K562 (cell line): ENCODE measurements around the gene CSH1. TPM values are rescaled to one million over a fixed set of nuclear protein-coding genes. Genes with fewer than 3 reads are reported as not detected.
"Not testable (repeated sequence)": the region's sequence is repeated elsewhere in the genome, so short reads cannot be mapped to it uniquely, and the experiment has no call there.

Experiments used
- ATAC-seq: fragments of 200-7000 bp; cut with Tn5 transposase; 3 replicates; pipeline ENCODE4 v1.9.1; 2020; ENCODE audit warnings: moderate library complexity
- BruUV-seq: library from RNA; stranded (reverse); fragments of 400-500 nt; replicated peaks from 2 replicates; lab custom pipeline; 2021; lab: Mats Ljungman, UMichigan
- CTCF ChIA-PET: fragments of 300-600 bp; formaldehyde crosslinking; extraction: SDS; loops from one replicate; lab custom pipeline; 2021; ENCODE audit warnings: low intra/inter-chr PET ratio; lab: Yijun Ruan, JAX
- POLR2A ChIA-PET: fragments of 300-600, 350-650 bp; sonication (Branson Sonifier 250); formaldehyde crosslinking; extraction: SDS; loops from one replicate; lab custom pipeline; 2021; ENCODE audit warnings: antibody characterized with exemption, inconsistent platforms; lab: Yijun Ruan, JAX
- DNase-seq, 4 experiments: peaks; one replicate each; pipeline versions ENCODE4 v3.0.0 to v3.0.0-alpha.2; 2011 to 2018; ENCODE audit warnings: low spot score in 3 of 4, mixed read lengths in 3 of 4; ENCODE audit errors: extremely low read depth in 1 of 4
- FAIRE-seq: peaks from 2 replicates; lab custom pipeline; 2011; peaks lifted over from hg19 to GRCh38; lab: Jason Lieb, UNC
- H2AFZ ChIP-seq: 2 replicates; pipeline ENCODE4 v1.6.0; 2011; ENCODE audit warnings: low read depth, low read length, control low read depth, inconsistent platforms
- H3K27ac ChIP-seq: fragments of 200-600 bp; 3 replicates; pipeline ENCODE4 v1.8.0; 2011; ENCODE audit warnings: low read depth, mild to moderate bottlenecking, control low read depth, inconsistent platforms, low read length, moderate library complexity, mixed read lengths; ENCODE audit errors: extremely low read depth
- H3K27me3 ChIP-seq, 2 experiments: fragments of 300-600 bp in 1 of 2; 2 replicates in 1 of 2; 3 replicates in 1 of 2; pipeline versions ENCODE4 v1.6.0 to v1.8.0; 2011; ENCODE audit warnings: inconsistent platforms in 2 of 2, low read length in 2 of 2, mild to moderate bottlenecking in 1 of 2, mixed read lengths in 1 of 2, moderate library complexity in 1 of 2; ENCODE audit not compliant: control insufficient read depth in 2 of 2, insufficient read depth in 2 of 2
- H3K36me3 ChIP-seq: fragments of 300-600 bp; 3 replicates; pipeline ENCODE4 v1.8.0; 2011; ENCODE audit warnings: mild to moderate bottlenecking, low read length, inconsistent platforms; ENCODE audit not compliant: control insufficient read depth, insufficient read depth
- H3K4me1 ChIP-seq, 2 experiments: fragments of 200-600 bp in 1 of 2; replicated peaks in 1 of 2; 2 replicates in 1 of 2; 3 replicates in 1 of 2; pipeline versions ENCODE4 v1.5.1 to v1.8.0; 2011; ENCODE audit warnings: inconsistent platforms in 2 of 2, low read length in 2 of 2, mild to moderate bottlenecking in 1 of 2, mixed read lengths in 1 of 2, moderate library complexity in 1 of 2; ENCODE audit not compliant: control insufficient read depth in 2 of 2, insufficient read depth in 2 of 2
- H3K4me2 ChIP-seq: 2 replicates; pipeline ENCODE4 v1.6.1; 2011; ENCODE audit warnings: low read length, control low read depth, inconsistent platforms, mixed read lengths; ENCODE audit not compliant: insufficient read depth
- H3K4me3 ChIP-seq: fragments of 200-600 bp; sonication (generic), shearing (Covaris generic); 2 replicates; pipeline ENCODE4 v1.5.1; 2016; ENCODE audit warnings: control low read depth, inconsistent platforms
- H3K79me2 ChIP-seq: fragments of 200-600 bp; 3 replicates; pipeline ENCODE4 v1.8.0; 2011; ENCODE audit warnings: low read length, inconsistent platforms; ENCODE audit not compliant: control insufficient read depth, insufficient read depth
- H3K9ac ChIP-seq, 2 experiments: 2 replicates each; pipeline versions ENCODE4 v1.6.0 to v1.6.1; 2011; ENCODE audit warnings: low read depth in 2 of 2, low read length in 2 of 2, control low read depth in 1 of 2, inconsistent platforms in 1 of 2, mild to moderate bottlenecking in 1 of 2, mixed read lengths in 1 of 2; ENCODE audit not compliant: insufficient read depth in 1 of 2
- H3K9me1 ChIP-seq: one replicate; pipeline ENCODE4 v1.6.0; 2011; ENCODE audit warnings: inconsistent platforms, mild to moderate bottlenecking, low read length, moderate library complexity; ENCODE audit not compliant: control insufficient read depth, insufficient read depth
- H3K9me3 ChIP-seq: replicated peaks from 2 replicates; pipeline ENCODE4 v1.5.1; 2011; ENCODE audit warnings: low read depth, low read length, inconsistent platforms; ENCODE audit not compliant: control insufficient read depth, insufficient read depth
- H4K20me1 ChIP-seq: replicated peaks from 2 replicates; pipeline ENCODE4 v1.6.1; 2011; ENCODE audit warnings: low read length, inconsistent platforms, mixed read lengths; ENCODE audit not compliant: control insufficient read depth, insufficient read depth
- CTCF ChIP-seq, 3 experiments: IDR thresholded peaks in 2 of 3; conservative IDR thresholded peaks in 1 of 3; 2 replicates each; pipeline ENCODE4 v1.5.1; 2011 to 2012; ENCODE audit warnings: low read length in 3 of 3, mild to moderate bottlenecking in 3 of 3, control low read depth in 2 of 3, improper control_type of control experiment in 1 of 3, inconsistent platforms in 1 of 3, low read depth in 1 of 3, mixed read lengths in 1 of 3, moderate library complexity in 1 of 3; ENCODE audit not compliant: insufficient read depth in 2 of 3
- TEAD1 ChIP-seq, 2 experiments: fragments of 450-650 bp in 1 of 2; sonication (generic) in 1 of 2; formaldehyde crosslinking; IDR thresholded peaks; 2 replicates each; pipeline versions ENCODE4 v1.4.0 to v1.8.0; 2020 to 2022; ENCODE audit warnings: mild to moderate bottlenecking in 2 of 2, missing genetic modification reagents in 1 of 2
- TGIF2 ChIP-seq: sonication (generic); formaldehyde crosslinking; IDR thresholded peaks from 2 replicates; pipeline ENCODE4 v1.8.1; 2022; ENCODE audit warnings: mild to moderate bottlenecking, missing genetic modification reagents, moderate library complexity
- WGBS: fragments of 100-300 bp; shearing (Covaris generic); methylation state at CpG from one replicate; pipeline ENCODE4 v1.1.6; 2016; ENCODE audit warnings: low coverage, mixed read lengths; ENCODE audit not compliant: insufficient coverage; ENCODE audit errors: missing lambda C conversion rate; 5-methylcytosine and 5-hydroxymethylcytosine counted together
- in situ Hi-C: fragments of 300-500 bp; cut with MboI; formaldehyde crosslinking; loops from 4 replicates; pipeline ENCODE4 v1.15.0; 2018; ENCODE audit warnings: inconsistent platforms, mixed read lengths
- intact Hi-C: fragments of 100-400 bp; cut with micrococcal nuclease; formaldehyde crosslinking; loops from 2 replicates; pipeline ENCODE4 v1.14.2; 2022
- polyA plus RNA-seq, 8 experiments: library from polyadenylated mRNA; depleted of rRNA in 4 of 8; stranded (reverse) in 5 of 8; unstranded in 3 of 8; fragments of >200 nt; fragmentation: Nextera tagmentation in 2 of 8; fragmentation: Illumina TruSeq in 1 of 8; extraction: Ambion mirVana in 2 of 8; extraction: Trizol in 1 of 8; gene quantifications; 2 replicates each; pipeline versions ENCODE4 v1.2.1 to v1.2.3, GENCODE V29; 2011 to 2014; ENCODE audit warnings: inconsistent platforms in 1 of 8, missing spikeins in 1 of 8
- total RNA-seq, 7 experiments: library from RNA; depleted of rRNA in 6 of 7; stranded (reverse); fragments of >200 nt in 6 of 7; fragmentation: Illumina TruSeq in 2 of 7; extraction: Trizol in 2 of 7; gene quantifications; 2 replicates each; pipeline versions ENCODE4 v1.2.1 to v1.2.3, GENCODE V29; 2011 to 2021; ENCODE audit warnings: low replicate concordance in 1 of 7
- TF ChIP-seq, protein P1 (sequence below), 2 experiments: fragments of 150-350 bp in 1 of 2; IDR thresholded peaks; 2 replicates each; pipeline ENCODE4 v1.6.1; 2012 to 2016; ENCODE audit warnings: low read depth in 2 of 2, low read length in 2 of 2, mild to moderate bottlenecking in 1 of 2, moderate library complexity in 1 of 2

Gene CSH1
- total and polyA plus RNA-seq, 9 of the 15 experiments (the other 6 are each of a cell fraction or from before 2014, with no cell fraction given), result not detected

- 62% methylated on average over 5 of the region's 7 CpGs for WGBS
- H4K20me1 ChIP-seq, H3K27me3 ChIP-seq, H3K4me3 ChIP-seq, BruUV-seq, in situ Hi-C loops, H3K79me2 ChIP-seq, FAIRE-seq, H3K4me1 ChIP-seq, intact Hi-C loops, H3K9ac ChIP-seq, CTCF ChIA-PET, H3K4me2 ChIP-seq, H3K9me1 ChIP-seq, H3K9me3 ChIP-seq, DNase-seq, H2AFZ ChIP-seq, H3K27ac ChIP-seq: not testable (repeated sequence)
- peak in 2 of 3 experiments; percentile 29 to 39; a peak in 4 of 6 replicates for TF ChIP-seq CTCF (IDR thresholded peaks at IDR 0.05 in 2 of 3, conservative IDR thresholded peaks at IDR 0.05 in 1 of 3; ENCODE audit: insufficient read depth in 2 of 3, low read depth in 1 of 3, low read length in 3 of 3)
- H3K36me3 ChIP-seq, result peaks cover 15% of the 10 kb centered on the region; the same call in 2 of the 3 replicates
- ATAC-seq, result peak; percentile 80
- POLR2A ChIA-PET, result interaction anchor here (0.9 kb wide), 1 partner anchor 16 kb away, joined by 4 read pairs; no protein-coding TSS in a partner anchor
Observed at GRCh38 chr17:63866625-63867024, 29.7 kb downstream of the CSH1 start.

DNA sequence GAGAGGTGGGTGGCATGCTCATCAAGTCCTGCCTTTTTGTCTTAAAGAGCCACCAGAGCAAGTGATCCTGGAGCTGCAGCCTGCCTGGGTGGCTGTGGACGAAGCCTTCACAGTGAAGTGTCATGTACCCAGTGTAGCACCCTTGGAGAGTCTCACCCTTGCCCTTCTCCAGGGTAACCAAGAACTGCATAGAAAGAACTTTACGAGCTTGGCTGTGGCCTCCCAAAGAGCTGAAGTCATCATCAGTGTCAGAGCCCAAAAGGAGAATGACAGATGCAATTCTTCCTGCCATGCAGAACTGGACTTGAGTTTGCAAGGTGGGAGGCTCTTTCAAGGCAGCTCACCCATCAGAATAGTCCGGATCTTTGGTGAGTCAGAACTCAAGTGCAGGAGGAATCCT lies 37.1 kb downstream of the CSH1 start:
- TF ChIP-seq TEAD1 (CRISPR knock-in tag; IDR thresholded peaks at IDR 0.05), result no peak
- TF ChIP-seq, protein P1, sequence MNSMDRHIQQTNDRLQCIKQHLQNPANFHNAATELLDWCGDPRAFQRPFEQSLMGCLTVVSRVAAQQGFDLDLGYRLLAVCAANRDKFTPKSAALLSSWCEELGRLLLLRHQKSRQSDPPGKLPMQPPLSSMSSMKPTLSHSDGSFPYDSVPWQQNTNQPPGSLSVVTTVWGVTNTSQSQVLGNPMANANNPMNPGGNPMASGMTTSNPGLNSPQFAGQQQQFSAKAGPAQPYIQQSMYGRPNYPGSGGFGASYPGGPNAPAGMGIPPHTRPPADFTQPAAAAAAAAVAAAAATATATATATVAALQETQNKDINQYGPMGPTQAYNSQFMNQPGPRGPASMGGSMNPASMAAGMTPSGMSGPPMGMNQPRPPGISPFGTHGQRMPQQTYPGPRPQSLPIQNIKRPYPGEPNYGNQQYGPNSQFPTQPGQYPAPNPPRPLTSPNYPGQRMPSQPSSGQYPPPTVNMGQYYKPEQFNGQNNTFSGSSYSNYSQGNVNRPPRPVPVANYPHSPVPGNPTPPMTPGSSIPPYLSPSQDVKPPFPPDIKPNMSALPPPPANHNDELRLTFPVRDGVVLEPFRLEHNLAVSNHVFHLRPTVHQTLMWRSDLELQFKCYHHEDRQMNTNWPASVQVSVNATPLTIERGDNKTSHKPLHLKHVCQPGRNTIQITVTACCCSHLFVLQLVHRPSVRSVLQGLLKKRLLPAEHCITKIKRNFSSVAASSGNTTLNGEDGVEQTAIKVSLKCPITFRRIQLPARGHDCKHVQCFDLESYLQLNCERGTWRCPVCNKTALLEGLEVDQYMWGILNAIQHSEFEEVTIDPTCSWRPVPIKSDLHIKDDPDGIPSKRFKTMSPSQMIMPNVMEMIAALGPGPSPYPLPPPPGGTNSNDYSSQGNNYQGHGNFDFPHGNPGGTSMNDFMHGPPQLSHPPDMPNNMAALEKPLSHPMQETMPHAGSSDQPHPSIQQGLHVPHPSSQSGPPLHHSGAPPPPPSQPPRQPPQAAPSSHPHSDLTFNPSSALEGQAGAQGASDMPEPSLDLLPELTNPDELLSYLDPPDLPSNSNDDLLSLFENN (IDR thresholded peaks at IDR 0.05; ENCODE audit: low read depth in 2 of 2, low read length in 2 of 2), result no peak
- no peak for TF ChIP-seq TGIF2 (CRISPR knock-in tag)
- no peaks in the 10 kb centered on the region; a peak in 1 of 5 replicates for H3K4me1 ChIP-seq
- in situ Hi-C loops (no loop called here), intact Hi-C loops (no loop called here)
- no TSS peak for BruUV-seq
- 55% methylated on average over 3 of the region's 3 CpGs for WGBS
- no peaks in the 10 kb centered on the region for H3K9me3 ChIP-seq
- no peak overlapping the region for H3K4me3 ChIP-seq
- H3K36me3 ChIP-seq, result peaks cover 49% of the 10 kb centered on the region
- ChIA-PET POLR2A (interaction anchor here (0.6 to 1.2 kb wide), 4 partner anchors 8 to 642 kb away, joined by 3 to 4 read pairs (median 3); no protein-coding TSS in a partner anchor), CTCF (no interaction called here)
- no peak overlapping the region for H3K4me2 ChIP-seq
- no peak for FAIRE-seq
- no peaks in the 10 kb centered on the region for H3K9me1 ChIP-seq
- DNase-seq, result no peak
- H3K27me3 ChIP-seq, result no peaks in the 10 kb centered on the region
- H3K9ac ChIP-seq, result peak overlapping the region in 1 of 2 experiments; percentile 42; a peak in 1 of 4 replicates
- H3K27ac ChIP-seq, result no peak overlapping the region
- no peaks in the 10 kb centered on the region; the same call in 1 of the 2 replicates for H4K20me1 ChIP-seq
- ATAC-seq, result no peak
- no peaks in the 10 kb centered on the region for H3K79me2 ChIP-seq
- H2AFZ ChIP-seq, result no peak overlapping the region
